Nephron (organoid): Measurements from ENCODE around the gene SGCD.

Source experiments
- H3K27ac Mint-ChIP-seq, 3 experiments: 2 replicates each; pipeline ENCODE4 v1.8.0; 2020; ENCODE audit warnings: mixed read lengths in 3 of 3, mild to moderate bottlenecking in 2 of 3, moderate library complexity in 1 of 3
- H3K27me3 Mint-ChIP-seq: 2 replicates; pipeline ENCODE4 v1.8.0; 2021; ENCODE audit warnings: low read depth, mild to moderate bottlenecking, moderate library complexity, mixed read lengths
- H3K36me3 Mint-ChIP-seq: 2 replicates; pipeline ENCODE4 v1.8.0; 2020; ENCODE audit warnings: low read depth, mixed read lengths
- H3K4me1 Mint-ChIP-seq: 2 replicates; pipeline ENCODE4 v1.8.0; 2020; ENCODE audit warnings: mixed read lengths
- H3K4me3 Mint-ChIP-seq, 3 experiments: 2 replicates each; pipeline ENCODE4 v1.8.0; 2020; ENCODE audit warnings: mild to moderate bottlenecking in 3 of 3, mixed read lengths in 3 of 3, moderate library complexity in 2 of 3
- H3K9me3 Mint-ChIP-seq: 2 replicates; pipeline ENCODE4 v1.8.0; 2020; ENCODE audit warnings: mixed read lengths
- TF ChIP-seq, protein P1 (sequence below), 3 experiments: fragments of 200-600 bp; sonication (generic); IDR thresholded peaks; one replicate each; pipeline ENCODE4 v1.5.0; 2021; ENCODE audit warnings: antibody characterized with exemption in 3 of 3; ENCODE audit not compliant: unreplicated experiment in 3 of 3

SGCD gene

DNA sequence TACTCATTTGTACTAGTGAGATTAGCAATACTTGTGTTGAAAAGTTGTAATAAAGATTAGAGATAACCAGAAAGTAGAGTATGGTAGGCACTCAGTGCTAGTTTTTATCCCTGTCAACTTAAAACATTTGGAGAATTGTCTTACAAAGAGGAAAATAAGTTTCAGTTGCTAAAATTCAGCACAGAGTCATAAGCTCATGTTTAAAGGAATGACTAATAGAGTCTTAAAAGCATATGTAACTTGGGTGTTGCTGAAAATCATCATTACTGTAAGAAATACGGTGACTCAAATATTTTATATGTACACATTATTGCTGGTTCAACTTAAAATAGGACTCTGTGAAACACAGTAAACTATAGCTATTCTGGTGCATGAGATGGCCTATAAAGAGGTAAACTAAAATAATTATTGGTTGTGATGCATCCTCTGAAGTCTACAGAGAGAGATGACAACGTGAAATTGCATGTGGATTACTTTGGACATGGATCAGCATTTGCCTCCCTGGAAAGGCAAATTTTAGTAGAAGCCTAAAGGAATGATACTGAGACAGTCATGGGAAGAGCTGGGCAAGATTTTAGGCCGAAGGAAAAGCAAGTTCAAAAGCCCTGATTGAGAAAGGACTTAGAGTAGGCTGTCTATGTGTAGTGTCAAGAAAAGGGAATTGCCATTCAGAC, 34.6 kb downstream of the SGCD start:
- peaks cover 19% of the 10 kb centered on the region for H3K4me1 Mint-ChIP-seq
- TF ChIP-seq, protein P1, sequence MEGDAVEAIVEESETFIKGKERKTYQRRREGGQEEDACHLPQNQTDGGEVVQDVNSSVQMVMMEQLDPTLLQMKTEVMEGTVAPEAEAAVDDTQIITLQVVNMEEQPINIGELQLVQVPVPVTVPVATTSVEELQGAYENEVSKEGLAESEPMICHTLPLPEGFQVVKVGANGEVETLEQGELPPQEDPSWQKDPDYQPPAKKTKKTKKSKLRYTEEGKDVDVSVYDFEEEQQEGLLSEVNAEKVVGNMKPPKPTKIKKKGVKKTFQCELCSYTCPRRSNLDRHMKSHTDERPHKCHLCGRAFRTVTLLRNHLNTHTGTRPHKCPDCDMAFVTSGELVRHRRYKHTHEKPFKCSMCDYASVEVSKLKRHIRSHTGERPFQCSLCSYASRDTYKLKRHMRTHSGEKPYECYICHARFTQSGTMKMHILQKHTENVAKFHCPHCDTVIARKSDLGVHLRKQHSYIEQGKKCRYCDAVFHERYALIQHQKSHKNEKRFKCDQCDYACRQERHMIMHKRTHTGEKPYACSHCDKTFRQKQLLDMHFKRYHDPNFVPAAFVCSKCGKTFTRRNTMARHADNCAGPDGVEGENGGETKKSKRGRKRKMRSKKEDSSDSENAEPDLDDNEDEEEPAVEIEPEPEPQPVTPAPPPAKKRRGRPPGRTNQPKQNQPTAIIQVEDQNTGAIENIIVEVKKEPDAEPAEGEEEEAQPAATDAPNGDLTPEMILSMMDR (IDR thresholded peaks at IDR 0.05; ENCODE audit: unreplicated experiment in 3 of 3): no peak
- H3K4me3 Mint-ChIP-seq: no peak overlapping the region
- no peak overlapping the region for H3K27ac Mint-ChIP-seq
- peaks cover 4% of the 10 kb centered on the region for H3K27me3 Mint-ChIP-seq
- H3K36me3 Mint-ChIP-seq: peaks cover 5% of the 10 kb centered on the region
- peaks cover 2% of the 10 kb centered on the region for H3K9me3 Mint-ChIP-seq

DNA sequence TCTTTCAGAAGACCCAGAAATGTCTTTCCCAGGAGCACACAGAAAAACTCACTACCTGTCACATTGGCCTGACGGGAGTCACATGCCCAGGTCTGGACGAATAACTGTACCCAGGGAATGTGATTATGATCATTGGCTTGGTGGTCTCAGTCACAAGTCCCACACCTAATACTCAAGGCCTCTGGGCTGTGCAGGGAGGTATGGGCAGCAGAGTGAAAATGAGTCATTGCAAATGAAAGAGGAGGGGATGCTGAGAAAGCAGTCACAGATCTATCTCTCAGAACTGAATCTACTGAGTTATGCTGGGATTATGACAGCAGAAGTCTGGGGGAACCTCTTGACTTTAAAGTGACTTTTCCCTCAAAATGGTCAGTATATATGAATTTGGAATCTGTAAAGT, 36.9 kb downstream of the SGCD start:
- no peak overlapping the region for H3K27ac Mint-ChIP-seq
- TF ChIP-seq, protein P1 (IDR thresholded peaks at IDR 0.05; ENCODE audit: unreplicated experiment in 3 of 3): no peak
- H3K4me1 Mint-ChIP-seq: peaks cover 10% of the 10 kb centered on the region
- H3K4me3 Mint-ChIP-seq: no peak overlapping the region
- H3K9me3 Mint-ChIP-seq: peaks cover 2% of the 10 kb centered on the region
- peaks cover 3% of the 10 kb centered on the region for H3K36me3 Mint-ChIP-seq
- peaks cover 4% of the 10 kb centered on the region for H3K27me3 Mint-ChIP-seq

DNA sequence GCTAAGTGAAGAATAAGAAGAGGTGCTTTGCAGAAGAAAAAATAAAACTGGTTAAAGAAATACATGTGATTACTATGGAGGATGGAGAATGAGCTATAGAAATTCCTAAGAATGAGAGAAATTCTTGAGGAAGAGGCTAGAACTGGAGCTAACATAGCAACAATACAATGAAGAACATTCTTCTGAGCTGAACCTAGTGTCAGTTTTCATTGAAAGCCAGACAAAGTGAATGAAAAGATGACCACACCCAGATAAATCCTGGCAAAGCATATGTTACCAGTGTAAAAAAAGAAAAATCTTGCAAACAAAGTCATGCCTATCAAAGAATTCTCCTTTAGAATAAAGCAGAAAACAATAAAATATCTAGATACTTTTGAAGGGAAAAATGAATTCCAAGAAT, 39.6 kb downstream of the SGCD start:
- Mint-ChIP-seq H3K36me3 (peaks cover 4% of the 10 kb centered on the region), H3K4me1 (peaks cover 7% of the 10 kb centered on the region), H3K4me3 (no peak overlapping the region), H3K27me3 (no peaks in the 10 kb centered on the region), H3K9me3 (peaks cover 3% of the 10 kb centered on the region), H3K27ac (no peak overlapping the region)
- TF ChIP-seq, protein P1 (IDR thresholded peaks at IDR 0.05; ENCODE audit: unreplicated experiment in 3 of 3): no peak

DNA sequence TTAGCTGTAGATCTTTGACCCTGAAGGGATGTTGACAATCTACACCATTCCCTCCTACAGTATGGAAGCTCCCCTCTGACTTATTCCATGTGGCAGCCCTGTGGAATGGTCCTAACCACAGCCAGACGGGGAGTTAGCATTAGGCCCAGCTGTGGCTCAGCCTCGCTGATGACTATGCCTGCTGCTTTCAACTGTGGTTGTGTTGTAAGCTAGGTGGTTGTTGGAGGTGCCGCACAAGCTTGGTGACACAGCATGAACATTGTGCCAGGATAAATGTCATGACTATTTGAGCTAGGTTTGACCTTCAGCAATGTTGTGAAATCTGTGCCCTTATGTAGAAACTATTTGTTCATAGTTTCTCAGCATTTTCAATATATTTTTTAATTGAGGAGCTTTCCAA, 40.6 kb downstream of the SGCD start:
- H3K36me3 Mint-ChIP-seq: peaks cover 4% of the 10 kb centered on the region
- no peak overlapping the region for H3K4me3 Mint-ChIP-seq
- peaks cover 7% of the 10 kb centered on the region for H3K4me1 Mint-ChIP-seq
- TF ChIP-seq, protein P1 (IDR thresholded peaks at IDR 0.05; ENCODE audit: unreplicated experiment in 3 of 3): no peak
- no peak overlapping the region for H3K27ac Mint-ChIP-seq
- H3K27me3 Mint-ChIP-seq: no peaks in the 10 kb centered on the region
- H3K9me3 Mint-ChIP-seq: peaks cover 3% of the 10 kb centered on the region

GRCh38 chr5:156375895-156376495, 49.0 kb downstream of the SGCD start:
- no peak overlapping the region for H3K4me3 Mint-ChIP-seq
- no peaks in the 10 kb centered on the region for H3K27me3 Mint-ChIP-seq
- H3K9me3 Mint-ChIP-seq: peaks cover 3% of the 10 kb centered on the region
- TF ChIP-seq, protein P1 (IDR thresholded peaks at IDR 0.05; ENCODE audit: unreplicated experiment in 3 of 3): no peak
- H3K4me1 Mint-ChIP-seq: peaks cover 25% of the 10 kb centered on the region
- no peak overlapping the region for H3K27ac Mint-ChIP-seq
- peaks cover 4% of the 10 kb centered on the region for H3K36me3 Mint-ChIP-seq

- peaks cover 26% of the 10 kb centered on the region for H3K4me1 Mint-ChIP-seq
- H3K27ac Mint-ChIP-seq: no peak overlapping the region
- H3K36me3 Mint-ChIP-seq: no peaks in the 10 kb centered on the region
- H3K27me3 Mint-ChIP-seq: no peaks in the 10 kb centered on the region
- TF ChIP-seq, protein P1 (IDR thresholded peaks at IDR 0.05; ENCODE audit: unreplicated experiment in 3 of 3): no peak
- H3K4me3 Mint-ChIP-seq: no peak overlapping the region
- H3K9me3 Mint-ChIP-seq: no peaks in the 10 kb centered on the region
These were observed 49.8 kb downstream of the SGCD start for GRCh38 chr5:156376751-156377150.
